ENCODE measurements around the gene CELF5. TPM values are rescaled to one million over a fixed set of nuclear protein-coding genes. Genes with fewer than 3 reads are reported as not detected.
"Not testable (repeated sequence)": the region's sequence is repeated elsewhere in the genome, so short reads cannot be mapped to it uniquely, and the experiment has no call there.

The CELF5 gene
- total RNA-seq, 1 experiment from 2014 or later, result 1.2 TPM

DNA sequence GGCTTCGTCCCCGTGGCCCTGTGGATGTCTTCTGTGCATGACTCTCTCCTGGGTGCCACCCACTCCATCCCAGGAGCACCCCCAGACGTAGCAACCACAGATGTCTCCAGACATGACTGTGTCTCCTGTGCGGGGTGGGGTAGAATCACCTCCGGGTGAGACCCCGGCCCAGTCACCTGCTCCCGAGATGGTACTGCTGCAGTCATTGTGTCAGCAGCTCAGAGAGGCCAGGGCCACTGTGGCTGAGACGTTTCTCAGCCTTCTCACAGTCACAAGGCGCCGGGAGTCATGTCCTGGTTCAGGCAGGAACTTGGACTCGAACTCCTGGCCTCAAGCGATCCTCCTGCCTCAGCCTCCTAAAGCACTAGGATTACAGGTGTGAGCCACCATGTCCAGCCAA lies 22.1 kb upstream of the CELF5 start:
- no peaks in the 10 kb centered on the region for H3K4me1 ChIP-seq (ENCODE audit: control insufficient read depth, insufficient read depth, low read length)
- TF ChIP-seq SIN3A (IDR thresholded peaks at IDR 0.05; ENCODE audit: borderline replicate concordance, insufficient read depth, low read depth, low read length), result no peak
- TF ChIP-seq, protein P1, sequence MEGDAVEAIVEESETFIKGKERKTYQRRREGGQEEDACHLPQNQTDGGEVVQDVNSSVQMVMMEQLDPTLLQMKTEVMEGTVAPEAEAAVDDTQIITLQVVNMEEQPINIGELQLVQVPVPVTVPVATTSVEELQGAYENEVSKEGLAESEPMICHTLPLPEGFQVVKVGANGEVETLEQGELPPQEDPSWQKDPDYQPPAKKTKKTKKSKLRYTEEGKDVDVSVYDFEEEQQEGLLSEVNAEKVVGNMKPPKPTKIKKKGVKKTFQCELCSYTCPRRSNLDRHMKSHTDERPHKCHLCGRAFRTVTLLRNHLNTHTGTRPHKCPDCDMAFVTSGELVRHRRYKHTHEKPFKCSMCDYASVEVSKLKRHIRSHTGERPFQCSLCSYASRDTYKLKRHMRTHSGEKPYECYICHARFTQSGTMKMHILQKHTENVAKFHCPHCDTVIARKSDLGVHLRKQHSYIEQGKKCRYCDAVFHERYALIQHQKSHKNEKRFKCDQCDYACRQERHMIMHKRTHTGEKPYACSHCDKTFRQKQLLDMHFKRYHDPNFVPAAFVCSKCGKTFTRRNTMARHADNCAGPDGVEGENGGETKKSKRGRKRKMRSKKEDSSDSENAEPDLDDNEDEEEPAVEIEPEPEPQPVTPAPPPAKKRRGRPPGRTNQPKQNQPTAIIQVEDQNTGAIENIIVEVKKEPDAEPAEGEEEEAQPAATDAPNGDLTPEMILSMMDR (IDR thresholded peaks at IDR 0.05), result no peak
- no peak for TF ChIP-seq POLR2AphosphoS5 (IDR thresholded peaks at IDR 0.05; ENCODE audit: low read depth, low read length)
- no peak for TF ChIP-seq TCF7L2 (IDR thresholded peaks at IDR 0.05; ENCODE audit: low read depth, low read length)
- TF ChIP-seq, protein P2, sequence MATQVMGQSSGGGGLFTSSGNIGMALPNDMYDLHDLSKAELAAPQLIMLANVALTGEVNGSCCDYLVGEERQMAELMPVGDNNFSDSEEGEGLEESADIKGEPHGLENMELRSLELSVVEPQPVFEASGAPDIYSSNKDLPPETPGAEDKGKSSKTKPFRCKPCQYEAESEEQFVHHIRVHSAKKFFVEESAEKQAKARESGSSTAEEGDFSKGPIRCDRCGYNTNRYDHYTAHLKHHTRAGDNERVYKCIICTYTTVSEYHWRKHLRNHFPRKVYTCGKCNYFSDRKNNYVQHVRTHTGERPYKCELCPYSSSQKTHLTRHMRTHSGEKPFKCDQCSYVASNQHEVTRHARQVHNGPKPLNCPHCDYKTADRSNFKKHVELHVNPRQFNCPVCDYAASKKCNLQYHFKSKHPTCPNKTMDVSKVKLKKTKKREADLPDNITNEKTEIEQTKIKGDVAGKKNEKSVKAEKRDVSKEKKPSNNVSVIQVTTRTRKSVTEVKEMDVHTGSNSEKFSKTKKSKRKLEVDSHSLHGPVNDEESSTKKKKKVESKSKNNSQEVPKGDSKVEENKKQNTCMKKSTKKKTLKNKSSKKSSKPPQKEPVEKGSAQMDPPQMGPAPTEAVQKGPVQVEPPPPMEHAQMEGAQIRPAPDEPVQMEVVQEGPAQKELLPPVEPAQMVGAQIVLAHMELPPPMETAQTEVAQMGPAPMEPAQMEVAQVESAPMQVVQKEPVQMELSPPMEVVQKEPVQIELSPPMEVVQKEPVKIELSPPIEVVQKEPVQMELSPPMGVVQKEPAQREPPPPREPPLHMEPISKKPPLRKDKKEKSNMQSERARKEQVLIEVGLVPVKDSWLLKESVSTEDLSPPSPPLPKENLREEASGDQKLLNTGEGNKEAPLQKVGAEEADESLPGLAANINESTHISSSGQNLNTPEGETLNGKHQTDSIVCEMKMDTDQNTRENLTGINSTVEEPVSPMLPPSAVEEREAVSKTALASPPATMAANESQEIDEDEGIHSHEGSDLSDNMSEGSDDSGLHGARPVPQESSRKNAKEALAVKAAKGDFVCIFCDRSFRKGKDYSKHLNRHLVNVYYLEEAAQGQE (IDR thresholded peaks at IDR 0.05; ENCODE audit: insufficient read depth in 1 of 2, low read depth in 2 of 2, low read length in 1 of 2), result no peak
- H3K36me3 ChIP-seq (ENCODE audit: control insufficient read depth, insufficient read depth, low read length), result no peaks in the 10 kb centered on the region
- in situ Hi-C loops (cut with HindIII; ENCODE audit: low pct_unique_long_range_greater_than_20kb, low sequenced_read_pairs), result no loop called here
- no TSS peak for BruUV-seq (replicated peaks)
- CTCF ChIA-PET, result interaction anchor here (0.7 kb wide), 1 partner anchor 979 kb away, joined by 3 read pairs; no protein-coding TSS in a partner anchor
- DNase-seq (ENCODE audit: low read depth, low spot score) (no peak), ATAC-seq (no peak)
- H3K27ac ChIP-seq (ENCODE audit: low read length), result no peak overlapping the region
- H3K9me3 ChIP-seq (ENCODE audit: control insufficient read depth, insufficient read depth, low read depth, low read length), result no peaks in the 10 kb centered on the region
- no peaks in the 10 kb centered on the region for H3K27me3 ChIP-seq (ENCODE audit: control insufficient read depth, insufficient read depth, low read length)
- intact Hi-C loops (cut with micrococcal nuclease; ENCODE audit: unreplicated experiment), result no loop called here
- no peak overlapping the region for H3K4me3 ChIP-seq (ENCODE audit: low read depth in 2 of 2, low read length in 2 of 2)
- POLR2A ChIA-PET, result interaction anchor here (0.5 kb wide), 1 partner anchor 727 kb away, joined by 10 read pairs; no protein-coding TSS in a partner anchor

DNA sequence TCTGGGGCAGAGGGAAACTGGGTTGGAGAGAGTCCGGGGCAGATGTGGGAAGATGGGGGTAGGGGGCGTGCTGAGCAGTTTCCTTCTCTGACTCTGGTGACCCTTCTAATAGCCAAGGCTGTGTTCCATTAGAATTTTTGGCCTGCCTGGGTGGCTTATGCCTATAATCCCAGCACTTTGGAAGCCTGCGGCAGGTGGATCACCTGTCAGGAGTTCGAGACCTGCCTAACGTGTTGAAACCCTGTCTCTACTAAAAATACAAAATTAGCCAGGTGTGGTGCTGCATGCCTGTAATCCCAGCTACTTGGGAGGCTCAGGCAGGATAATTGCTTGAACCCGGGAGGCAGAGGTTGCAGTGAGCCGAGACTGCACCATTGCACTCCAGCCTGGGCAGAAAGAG lies 21.6 kb upstream of the CELF5 start:
- BruUV-seq (replicated peaks); H3K27me3 ChIP-seq (ENCODE audit: control insufficient read depth, insufficient read depth, low read length); ATAC-seq; DNase-seq (ENCODE audit: low read depth, low spot score); CTCF ChIA-PET; H3K4me3 ChIP-seq (ENCODE audit: low read depth in 2 of 2, low read length in 2 of 2); H3K9me3 ChIP-seq (ENCODE audit: control insufficient read depth, insufficient read depth, low read depth, low read length); H3K27ac ChIP-seq (ENCODE audit: low read length); H3K36me3 ChIP-seq (ENCODE audit: control insufficient read depth, insufficient read depth, low read length); in situ Hi-C loops (cut with HindIII; ENCODE audit: low pct_unique_long_range_greater_than_20kb, low sequenced_read_pairs); H3K4me1 ChIP-seq (ENCODE audit: control insufficient read depth, insufficient read depth, low read length); intact Hi-C loops (cut with micrococcal nuclease; ENCODE audit: unreplicated experiment): not testable (repeated sequence)
- POLR2A ChIA-PET, result interaction anchor here (0.5 kb wide), 1 partner anchor 727 kb away, joined by 10 read pairs; no protein-coding TSS in a partner anchor

DNA sequence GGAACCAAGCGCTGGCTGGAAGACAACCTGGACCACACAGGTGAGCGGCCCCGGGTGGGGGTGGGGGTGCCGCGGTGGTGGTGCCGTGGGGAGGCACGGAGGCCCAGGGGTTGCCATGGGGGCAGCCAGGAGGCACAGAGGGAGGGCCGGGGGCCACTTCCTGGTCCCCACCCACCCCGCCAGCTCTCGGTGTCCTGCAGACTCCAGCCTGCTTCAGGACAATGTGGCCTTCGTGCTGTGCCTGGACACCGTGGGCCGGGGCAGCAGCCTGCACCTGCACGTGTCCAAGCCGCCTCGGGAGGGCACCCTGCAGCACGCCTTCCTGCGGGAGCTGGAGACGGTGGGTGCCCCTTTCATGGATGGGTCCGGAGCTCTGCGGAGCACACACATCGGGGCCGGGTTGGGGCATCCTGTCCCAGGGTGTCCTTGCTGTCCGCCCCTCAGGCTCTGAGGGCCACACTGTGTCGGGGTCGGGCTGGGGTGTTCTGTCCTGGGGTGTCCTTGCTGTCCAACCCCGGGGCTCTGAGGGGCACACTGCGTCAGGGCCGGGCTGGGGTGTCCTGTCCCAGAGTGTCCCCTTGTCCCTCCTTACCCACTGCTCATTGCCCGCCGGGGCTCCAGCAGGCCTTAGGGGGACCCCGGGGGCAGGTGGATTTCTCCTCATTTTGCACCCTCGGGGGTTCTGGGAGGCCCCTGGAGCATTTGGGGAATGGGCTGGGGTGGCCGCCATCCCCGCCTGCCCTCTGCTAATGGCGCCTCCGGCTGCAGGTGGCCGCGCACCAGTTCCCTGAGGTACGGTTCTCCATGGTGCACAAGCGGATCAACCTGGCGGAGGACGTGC lies 20.4 kb upstream of the CELF5 start:
- no peaks in the 10 kb centered on the region for H3K27me3 ChIP-seq (ENCODE audit: control insufficient read depth, insufficient read depth, low read length)
- BruUV-seq (replicated peaks), result no TSS peak
- H3K4me3 ChIP-seq (ENCODE audit: low read depth in 2 of 2, low read length in 2 of 2), result no peak overlapping the region
- intact Hi-C loops (cut with micrococcal nuclease; ENCODE audit: unreplicated experiment), result no loop called here
- TF ChIP-seq POLR2AphosphoS5 (IDR thresholded peaks at IDR 0.05; ENCODE audit: low read depth, low read length), result no peak
- TF ChIP-seq TCF7L2 (IDR thresholded peaks at IDR 0.05; ENCODE audit: low read depth, low read length), result no peak
- TF ChIP-seq, protein P2 (IDR thresholded peaks at IDR 0.05; ENCODE audit: insufficient read depth in 1 of 2, low read depth in 2 of 2, low read length in 1 of 2), result no peak
- TF ChIP-seq, protein P1 (IDR thresholded peaks at IDR 0.05), result no peak
- no peak for TF ChIP-seq SIN3A (IDR thresholded peaks at IDR 0.05; ENCODE audit: borderline replicate concordance, insufficient read depth, low read depth, low read length)
- no peak overlapping the region for H3K27ac ChIP-seq (ENCODE audit: low read length)
- no peak for ATAC-seq
- H3K9me3 ChIP-seq (ENCODE audit: control insufficient read depth, insufficient read depth, low read depth, low read length), result no peaks in the 10 kb centered on the region
- ChIA-PET CTCF (no interaction called here), POLR2A (no interaction called here)
- no peaks in the 10 kb centered on the region for H3K36me3 ChIP-seq (ENCODE audit: control insufficient read depth, insufficient read depth, low read length)
- H3K4me1 ChIP-seq (ENCODE audit: control insufficient read depth, insufficient read depth, low read length), result no peaks in the 10 kb centered on the region
- in situ Hi-C loops (cut with HindIII; ENCODE audit: low pct_unique_long_range_greater_than_20kb, low sequenced_read_pairs), result no loop called here
- no peak for DNase-seq (ENCODE audit: low read depth, low spot score)
